Smooth muscle cell (in vitro differentiated cells): ENCODE data around the gene IER2. TPM values are rescaled to one million over a fixed set of nuclear protein-coding genes. Genes with fewer than 3 reads are reported as not detected.

ENCODE experiments used
- DNase-seq: peaks from one replicate; lab custom pipeline; 2025; ENCODE audit not compliant: unreplicated experiment; lab: John Stamatoyannopoulos, UW
- H2AFZ ChIP-seq: fragments of 200-600 bp; sonication (generic); 2 replicates; pipeline ENCODE4 v1.6.0; 2016; ENCODE audit warnings: antibody characterized with exemption, low read depth, mild to moderate bottlenecking
- H3F3A ChIP-seq: fragments of 200-600 bp; sonication (generic); 2 replicates; pipeline ENCODE4 v1.6.0; 2017; ENCODE audit warnings: antibody characterized with exemption, low read depth
- H3K27ac ChIP-seq: fragments of 200-600 bp; sonication (generic); 2 replicates; pipeline ENCODE4 v1.5.1; 2016; ENCODE audit warnings: low read depth, mild to moderate bottlenecking
- H3K27me3 ChIP-seq: fragments of 200-600 bp; sonication (generic); 2 replicates; pipeline ENCODE4 v1.6.1; 2016; ENCODE audit warnings: low read depth, mild to moderate bottlenecking
- H3K36me3 ChIP-seq: fragments of 200-600 bp; sonication (generic); 2 replicates; pipeline ENCODE4 v1.5.1; 2016; ENCODE audit warnings: low read depth
- H3K4me1 ChIP-seq: fragments of 200-600 bp; sonication (generic); 2 replicates; pipeline ENCODE4 v1.5.1; 2016; ENCODE audit warnings: low read depth
- H3K4me2 ChIP-seq: fragments of 200-600 bp; sonication (generic); 2 replicates; pipeline ENCODE4 v1.6.0; 2016; ENCODE audit warnings: mild to moderate bottlenecking
- H3K4me3 ChIP-seq: fragments of 200-600 bp; sonication (generic); 2 replicates; pipeline ENCODE4 v1.5.1; 2016; ENCODE audit warnings: mild to moderate bottlenecking
- H3K79me2 ChIP-seq: fragments of 200-600 bp; sonication (generic); 2 replicates; pipeline ENCODE4 v1.6.0; 2016; ENCODE audit warnings: low read depth, mild to moderate bottlenecking
- H3K9ac ChIP-seq: fragments of 200-600 bp; sonication (generic); 2 replicates; pipeline ENCODE4 v1.6.0; 2016; ENCODE audit warnings: low read depth
- H3K9me3 ChIP-seq: fragments of 200-600 bp; sonication (generic); replicated peaks from 2 replicates; pipeline ENCODE4 v1.5.1; 2016; ENCODE audit warnings: low read depth
- H4K20me1 ChIP-seq: fragments of 200-600 bp; sonication (generic); 2 replicates; pipeline ENCODE4 v1.6.0; 2016; ENCODE audit warnings: low read depth
- WGBS: methylation state at CpG from one replicate; pipeline ENCODE4 v1.1.7; 2016; ENCODE audit warnings: low lambda C conversion rate; 5-methylcytosine and 5-hydroxymethylcytosine counted together
- polyA plus RNA-seq: library from polyadenylated mRNA; unstranded; fragments of >200 nt; fragmentation: Nextera tagmentation; extraction: Ambion mirVana; gene quantifications from 2 replicates; pipeline ENCODE4 v1.2.1, GENCODE V29; 2016
- total RNA-seq: library from RNA; depleted of rRNA; stranded (reverse); fragments of >200 nt; gene quantifications from 2 replicates; pipeline ENCODE4 v1.2.3, GENCODE V29; 2014
- TF ChIP-seq, protein P1 (sequence below): fragments of 200-600 bp; sonication (generic); IDR thresholded peaks from 2 replicates; pipeline ENCODE4 v1.5.1; 2017; ENCODE audit warnings: borderline replicate concordance, mild to moderate bottlenecking, antibody characterized with exemption; ENCODE audit not compliant: insufficient read depth, poor library complexity, severe bottlenecking

The IER2 gene
- total and polyA plus RNA-seq, 2 experiments from 2014 or later, result 118 to 766 TPM

DNA sequence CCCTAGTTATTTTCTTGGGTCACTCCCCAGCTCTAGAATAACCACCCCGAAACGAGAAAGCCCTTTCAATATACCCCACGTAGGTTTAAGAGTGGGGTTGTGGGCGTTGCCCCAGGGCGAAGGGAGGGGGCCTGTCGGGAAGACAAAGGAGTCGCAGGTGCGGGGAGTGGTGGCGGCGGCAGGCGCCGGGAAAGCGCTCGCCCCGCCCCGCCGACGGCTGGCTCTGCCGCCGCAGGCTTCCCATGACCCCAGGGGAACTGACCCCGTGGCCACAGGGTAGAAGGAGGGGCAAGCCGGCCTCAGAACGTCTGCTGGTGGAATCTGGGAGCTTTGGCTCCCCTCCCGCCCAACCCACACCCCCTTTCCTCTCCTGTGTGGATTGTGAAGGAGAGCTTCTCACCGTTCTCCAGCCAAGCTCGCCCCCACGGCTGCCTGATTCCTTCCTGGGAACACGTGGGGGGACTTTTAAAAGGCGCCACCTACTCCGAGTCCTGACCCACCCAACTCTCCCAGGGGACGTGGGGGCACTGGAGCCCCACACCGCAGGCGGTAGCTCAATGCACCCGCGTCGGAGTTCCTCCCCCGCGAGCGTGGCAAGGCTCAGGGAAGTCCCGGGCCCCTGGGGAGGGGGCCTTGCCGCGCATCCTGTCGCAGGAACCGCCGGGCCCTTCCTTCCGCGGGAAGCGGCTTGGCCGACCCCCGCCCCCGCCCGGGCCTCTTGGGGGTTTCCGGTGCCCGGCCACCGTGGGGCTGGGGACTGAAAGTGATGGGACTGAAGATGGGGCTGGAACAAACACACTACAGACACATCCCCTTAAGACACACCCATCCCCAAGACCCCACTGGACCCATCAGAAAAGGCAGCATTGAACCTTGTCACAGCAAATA, 5.5 kb downstream of the IER2 start:
- Histone ChIP-seq H3K79me2 (peaks cover 12% of the 10 kb centered on the region), H3K36me3 (no peaks in the 10 kb centered on the region), H2AFZ (no peak overlapping the region), H3K9me3 (no peaks in the 10 kb centered on the region), H3K9ac (peak overlapping the region; percentile 99), H3F3A (peaks cover 24% of the 10 kb centered on the region), H3K27ac (peak overlapping the region; percentile 97), H3K4me2 (peak overlapping the region; percentile 94), H3K4me1 (peaks cover 8% of the 10 kb centered on the region), H3K27me3 (no peaks in the 10 kb centered on the region), H3K4me3 (peak overlapping the region; percentile 98), H4K20me1 (peaks cover 25% of the 10 kb centered on the region)
- DNase-seq, result peak; percentile 79
- TF ChIP-seq, protein P1, sequence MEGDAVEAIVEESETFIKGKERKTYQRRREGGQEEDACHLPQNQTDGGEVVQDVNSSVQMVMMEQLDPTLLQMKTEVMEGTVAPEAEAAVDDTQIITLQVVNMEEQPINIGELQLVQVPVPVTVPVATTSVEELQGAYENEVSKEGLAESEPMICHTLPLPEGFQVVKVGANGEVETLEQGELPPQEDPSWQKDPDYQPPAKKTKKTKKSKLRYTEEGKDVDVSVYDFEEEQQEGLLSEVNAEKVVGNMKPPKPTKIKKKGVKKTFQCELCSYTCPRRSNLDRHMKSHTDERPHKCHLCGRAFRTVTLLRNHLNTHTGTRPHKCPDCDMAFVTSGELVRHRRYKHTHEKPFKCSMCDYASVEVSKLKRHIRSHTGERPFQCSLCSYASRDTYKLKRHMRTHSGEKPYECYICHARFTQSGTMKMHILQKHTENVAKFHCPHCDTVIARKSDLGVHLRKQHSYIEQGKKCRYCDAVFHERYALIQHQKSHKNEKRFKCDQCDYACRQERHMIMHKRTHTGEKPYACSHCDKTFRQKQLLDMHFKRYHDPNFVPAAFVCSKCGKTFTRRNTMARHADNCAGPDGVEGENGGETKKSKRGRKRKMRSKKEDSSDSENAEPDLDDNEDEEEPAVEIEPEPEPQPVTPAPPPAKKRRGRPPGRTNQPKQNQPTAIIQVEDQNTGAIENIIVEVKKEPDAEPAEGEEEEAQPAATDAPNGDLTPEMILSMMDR, result no peak
- WGBS, result 3% methylated on average over 46 of the region's 55 CpGs

DNA sequence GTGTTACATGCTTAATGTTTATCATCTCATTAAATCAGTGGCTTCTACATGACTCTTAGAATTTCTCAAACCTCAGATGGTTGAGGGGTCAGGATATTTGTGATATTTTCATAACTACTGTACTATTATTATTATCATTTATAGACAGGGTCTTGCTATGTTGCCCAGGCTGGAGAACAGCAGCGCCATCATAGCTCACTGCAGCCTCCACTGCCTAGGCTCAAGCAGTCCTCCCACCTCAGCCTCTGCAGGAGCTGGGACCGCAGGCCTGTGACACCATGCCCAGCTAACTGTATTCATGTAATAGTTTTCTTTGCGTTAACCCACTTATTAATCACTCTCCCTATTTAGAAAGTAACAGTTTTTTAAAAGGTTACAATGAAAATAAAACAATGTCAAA, 9.5 kb downstream of the IER2 start:
- Histone ChIP-seq H2AFZ (no peak overlapping the region), H3K4me1 (peaks cover 31% of the 10 kb centered on the region), H3K4me2 (no peak overlapping the region), H3K27me3 (no peaks in the 10 kb centered on the region), H3K9ac (no peak overlapping the region), H3K9me3 (no peaks in the 10 kb centered on the region), H3K27ac (no peak overlapping the region), H3K36me3 (no peaks in the 10 kb centered on the region), H4K20me1 (peaks cover 7% of the 10 kb centered on the region), H3F3A (peaks cover 29% of the 10 kb centered on the region), H3K79me2 (no peaks in the 10 kb centered on the region), H3K4me3 (no peak overlapping the region)
- WGBS, result 95% methylated on average over 3 of the region's 3 CpGs
- DNase-seq, result no peak
- TF ChIP-seq, protein P1, result no peak

DNA sequence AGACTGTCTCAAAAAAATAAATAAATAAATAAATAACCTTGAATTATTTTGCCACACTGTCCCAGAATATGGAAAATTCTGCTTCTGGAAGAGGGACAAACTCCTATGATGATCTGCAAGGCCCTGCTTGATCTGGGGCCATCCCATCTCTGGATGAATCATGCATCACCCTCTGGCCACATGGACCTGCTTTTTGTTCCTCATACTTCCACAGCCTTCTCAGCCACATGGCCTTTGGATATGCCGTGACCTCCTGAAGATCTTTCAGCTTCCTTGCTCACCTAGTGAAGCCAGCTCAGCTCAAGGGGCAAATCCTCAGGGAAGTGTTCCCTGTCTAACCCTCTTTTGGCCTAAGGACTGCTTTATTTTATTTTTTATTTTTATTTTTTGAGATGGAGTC, 10.3 kb downstream of the IER2 start:
- DNase-seq, result no peak
- Histone ChIP-seq H2AFZ (no peak overlapping the region), H3K4me1 (peaks cover 40% of the 10 kb centered on the region), H3F3A (peaks cover 30% of the 10 kb centered on the region), H3K27ac (peak overlapping the region; percentile 48), H3K9ac (no peak overlapping the region), H3K36me3 (no peaks in the 10 kb centered on the region), H3K79me2 (no peaks in the 10 kb centered on the region), H3K4me3 (no peak overlapping the region), H3K9me3 (no peaks in the 10 kb centered on the region), H4K20me1 (no peaks in the 10 kb centered on the region), H3K27me3 (no peaks in the 10 kb centered on the region), H3K4me2 (no peak overlapping the region)
- TF ChIP-seq, protein P1, result no peak
- 38% methylated on average over 1 of the region's 1 CpG for WGBS
